Raji (cell line): Measurements from ENCODE around the gene CHST4.

Experiments used
- POLR2A ChIP-seq: IDR thresholded peaks from 2 replicates; pipeline ENCODE4 v1.6.1; 2011; ENCODE audit warnings: low read depth, low read length, control low read depth; ENCODE audit not compliant: insufficient read depth

The CHST4 gene

DNA sequence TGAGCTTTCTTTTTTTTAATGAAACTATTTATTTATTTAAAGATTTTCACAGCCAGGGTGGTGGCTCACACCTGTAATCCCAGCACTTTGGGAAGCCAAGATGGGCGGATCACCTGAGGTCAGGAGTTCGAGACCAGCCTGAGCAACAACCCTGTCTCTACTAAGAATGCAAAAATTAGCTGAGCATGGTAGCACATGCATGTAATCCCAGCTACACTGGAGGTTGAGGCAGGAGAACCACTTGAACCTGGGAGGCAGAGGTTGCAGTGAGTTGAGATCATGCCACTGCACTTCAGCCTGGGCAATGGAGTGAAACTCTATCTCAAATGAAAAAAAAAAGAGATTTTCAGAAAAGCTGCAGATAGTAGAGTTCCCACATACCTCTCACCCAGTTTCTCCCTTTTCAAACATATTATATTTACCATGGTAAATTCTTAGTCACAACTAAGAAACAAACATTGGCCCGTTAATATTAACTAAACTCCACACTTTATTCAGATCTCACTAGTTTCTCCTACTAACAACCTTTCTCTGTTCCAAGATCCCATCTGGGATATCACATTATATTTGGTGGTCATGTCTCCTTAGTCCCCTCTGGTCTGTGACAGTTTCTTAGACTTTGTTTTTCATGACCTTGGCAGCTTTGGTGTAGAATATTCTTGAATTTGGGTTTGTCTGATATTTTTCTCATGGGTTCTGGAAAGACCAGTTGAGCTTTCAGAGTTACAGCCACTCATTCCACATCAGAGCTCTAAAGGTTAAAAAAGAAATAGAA, 58.5 kb downstream of the CHST4 start:
- no peak for TF ChIP-seq POLR2A

DNA sequence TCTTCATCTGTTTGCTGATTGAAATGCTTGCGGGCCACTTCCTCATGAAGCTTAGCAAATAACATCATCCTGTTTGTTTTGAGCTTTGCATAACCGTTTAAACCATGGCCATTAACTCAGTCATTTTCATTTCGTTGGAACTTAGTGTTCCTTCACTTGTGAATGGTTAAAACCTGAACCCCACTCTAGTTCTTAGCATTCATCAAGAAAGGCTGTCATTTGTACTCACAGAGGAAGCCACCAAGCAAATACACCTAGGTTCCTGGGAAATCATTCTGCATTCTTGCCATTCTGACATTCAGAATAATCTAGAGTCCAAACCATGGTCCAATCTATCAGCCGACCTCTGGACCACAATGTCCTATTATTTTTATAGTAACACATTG, 59.1 kb downstream of the CHST4 start:
- no peak for TF ChIP-seq POLR2A
